Hematopoietic multipotent progenitor cell treated with erythropoietin and hydrocortisone succinate and interleukin-3 and kit ligand, for 8 days (in vitro differentiated cells): Measurements from ENCODE around the gene PARP15.
"Not testable (repeated sequence)": the region's sequence is repeated elsewhere in the genome, so short reads cannot be mapped to it uniquely, and the experiment has no call there.

ENCODE experiments used
- DNase-seq: peaks from one replicate; pipeline ENCODE4 v3.0.0-alpha.2; 2015

The PARP15 gene

GRCh38 chr3:122577409-122578031 lies at the start of gene PARP15:
PARP15 (plus strand) TSS chr3:122577650; CDS start chr3:122577668, 18 bp downstream.
- DNase-seq: peak; percentile 72

- DNase-seq: no peak
Measured at GRCh38 chr3:122530164-122530563, 47.3 kb upstream of the PARP15 start.

- DNase-seq: no peak
Measured at GRCh38 chr3:122533480-122533879, 44.0 kb upstream of the PARP15 start.

GRCh38 chr3:122533931-122534334 lies 43.5 kb upstream of the PARP15 start:
- DNase-seq: peak; percentile 22

- no peak for DNase-seq
Measured at GRCh38 chr3:122535964-122536631, 41.4 kb upstream of the PARP15 start.

- no peak for DNase-seq
Measured at GRCh38 chr3:122536632-122537001, 40.8 kb upstream of the PARP15 start.

GRCh38 chr3:122538956-122539490 lies 38.4 kb upstream of the PARP15 start:
- DNase-seq: no peak

- DNase-seq: no peak
Measured at GRCh38 chr3:122546151-122546550, 31.3 kb upstream of the PARP15 start.

- no peak for DNase-seq
Measured at GRCh38 chr3:122548076-122548475, 29.4 kb upstream of the PARP15 start.

- DNase-seq: no peak
Measured at GRCh38 chr3:122548619-122549018, 28.8 kb upstream of the PARP15 start.

GRCh38 chr3:122553171-122553570 lies 24.3 kb upstream of the PARP15 start:
- no peak for DNase-seq

GRCh38 chr3:122555275-122556071 lies 22.0 kb upstream of the PARP15 start:
- DNase-seq: no peak

- no peak for DNase-seq
Measured at GRCh38 chr3:122557356-122557755, 20.1 kb upstream of the PARP15 start.

GRCh38 chr3:122558605-122559004 lies 18.8 kb upstream of the PARP15 start:
- DNase-seq: no peak

GRCh38 chr3:122559906-122560305 lies 17.5 kb upstream of the PARP15 start:
- no peak for DNase-seq

GRCh38 chr3:122560680-122561079 lies 16.8 kb upstream of the PARP15 start:
- peak; percentile 81 for DNase-seq

- peak; percentile 31 for DNase-seq
Measured at GRCh38 chr3:122562923-122563716, 14.3 kb upstream of the PARP15 start.

GRCh38 chr3:122563717-122564025 lies 13.8 kb upstream of the PARP15 start:
- peak; percentile 34 for DNase-seq

GRCh38 chr3:122564155-122564912 lies 13.1 kb upstream of the PARP15 start, which contains the start of the genes DTX3L and PARP9:
DTX3L (plus strand) TSS chr3:122564338; CDS start chr3:122564427, 89 bp downstream.
PARP9 (minus strand) TSS chr3:122564300; CDS start chr3:122559620, 4,680 bp downstream.
- DNase-seq: peak; percentile 86

- DNase-seq: not testable (repeated sequence)
Measured at GRCh38 chr3:122568131-122568530, 9.3 kb upstream of the PARP15 start.

- DNase-seq: no peak
Measured at GRCh38 chr3:122568755-122569154, 8.7 kb upstream of the PARP15 start.

- no peak for DNase-seq
Measured at GRCh38 chr3:122572940-122573412, 4.5 kb upstream of the PARP15 start.
